Prostate gland (tissue), 2 donors: ENCODE measurements around the gene SUCLG1.

ENCODE experiments used
- CTCF ChIP-seq, 4 experiments: fragments of 200-600 bp in 2 of 4; fragments of 450-650 bp in 2 of 4; sonication (generic) in 2 of 4; IDR thresholded peaks; 1 replicate in 3 of 4; 2 replicates in 1 of 4; pipeline ENCODE4 v1.5.1; 2016 to 2019; ENCODE audit warnings: antibody characterized with exemption in 4 of 4, mild to moderate bottlenecking in 2 of 4, moderate library complexity in 2 of 4
- POLR2A ChIP-seq: fragments of 450-650 bp; IDR thresholded peaks from one replicate; pipeline ENCODE4 v1.6.1; 2016; ENCODE audit warnings: antibody characterized with exemption, mild to moderate bottlenecking
- POLR2AphosphoS5 ChIP-seq: sonication (generic); formaldehyde crosslinking; IDR thresholded peaks from one replicate; pipeline ENCODE4 v1.6.1; 2017; ENCODE audit warnings: antibody characterized with exemption

GRCh38 chr2:84472856-84473565, 13.9 kb upstream of the SUCLG1 start:
- TF ChIP-seq POLR2AphosphoS5 (no peak), CTCF (IDR thresholded peaks at IDR 0.05) (no peak), POLR2A (no peak)
